PC-9 (cell line): Measurements from ENCODE around the gene EP400. TPM values are rescaled to one million over a fixed set of nuclear protein-coding genes. Genes with fewer than 3 reads are reported as not detected.

ENCODE experiments used
- BruUV-seq: library from RNA; stranded (reverse); fragments of 400-500 nt; replicated peaks from 2 replicates; lab custom pipeline; 2021; lab: Mats Ljungman, UMichigan
- CTCF ChIA-PET: fragments of 300-600 bp; sonication (Branson Sonifier 250); formaldehyde crosslinking; loops from one replicate; lab custom pipeline; 2022; ENCODE audit warnings: antibody characterized with exemption; lab: Charles Lee
- POLR2A ChIA-PET: fragments of 300-600 bp; sonication (Branson Sonifier 250); formaldehyde crosslinking; loops from one replicate; lab custom pipeline; 2022; ENCODE audit warnings: antibody characterized with exemption; ENCODE audit not compliant: unreplicated experiment; lab: Charles Lee
- DNase-seq, 2 experiments: peaks; one replicate each; pipeline versions ENCODE4 v3.0.0 to v3.0.0-alpha.2; 2015 to 2022; ENCODE audit warnings: mixed read lengths in 1 of 2
- H2AFZ ChIP-seq: fragments of 200-600 bp; sonication (generic); 2 replicates; pipeline ENCODE4 v1.8.1; 2017; ENCODE audit warnings: antibody characterized with exemption
- H3F3A ChIP-seq: fragments of 200-600 bp; sonication (generic); 2 replicates; pipeline ENCODE4 v1.8.1; 2017; ENCODE audit warnings: antibody characterized with exemption, mild to moderate bottlenecking, low read depth; ENCODE audit not compliant: insufficient read depth
- H3K27ac ChIP-seq: fragments of 200-600 bp; sonication (generic); 2 replicates; pipeline ENCODE4 v1.6.1; 2016; ENCODE audit warnings: mixed run types
- H3K27me3 ChIP-seq: fragments of 200-600 bp; sonication (generic); 2 replicates; pipeline ENCODE4 v1.6.1; 2016; ENCODE audit warnings: low read depth, mixed run types; ENCODE audit not compliant: insufficient read depth
- H3K36me3 ChIP-seq: fragments of 200-600 bp; sonication (generic); 2 replicates; pipeline ENCODE4 v1.6.1; 2016; ENCODE audit warnings: low read depth, mixed run types
- H3K4me1 ChIP-seq: fragments of 200-600 bp; sonication (generic); replicated peaks from 2 replicates; pipeline ENCODE4 v1.6.1; 2016; ENCODE audit warnings: mixed run types; ENCODE audit not compliant: insufficient read depth
- H3K4me2 ChIP-seq: fragments of 200-600 bp; sonication (generic); 2 replicates; pipeline ENCODE4 v1.6.1; 2017; ENCODE audit warnings: mixed run types
- H3K4me3 ChIP-seq: fragments of 200-600 bp; sonication (generic); 2 replicates; pipeline ENCODE4 v1.6.1; 2016; ENCODE audit warnings: mixed run types
- H3K79me2 ChIP-seq: fragments of 200-600 bp; sonication (generic); 2 replicates; pipeline ENCODE4 v1.6.1; 2017; ENCODE audit warnings: low read depth, mixed run types
- H3K9me2 ChIP-seq: fragments of 200-600 bp; sonication (generic); 2 replicates; pipeline ENCODE4 v1.8.1; 2017; ENCODE audit warnings: mild to moderate bottlenecking; ENCODE audit not compliant: insufficient read depth
- H3K9me3 ChIP-seq: fragments of 200-600 bp; sonication (generic); 2 replicates; pipeline ENCODE4 v1.8.1; 2016; ENCODE audit warnings: low read depth; ENCODE audit not compliant: insufficient read depth
- H4K20me1 ChIP-seq: fragments of 200-600 bp; sonication (generic); 2 replicates; pipeline ENCODE4 v1.8.1; 2017; ENCODE audit not compliant: insufficient read depth
- EZH2 ChIP-seq: fragments of 200-600 bp; sonication (generic); IDR thresholded peaks from 2 replicates; pipeline ENCODE4 v1.8.0; 2017; ENCODE audit warnings: antibody characterized with exemption, low read depth
- intact Hi-C: fragments of 100-400 bp; cut with micrococcal nuclease; formaldehyde crosslinking; loops from one replicate; pipeline ENCODE4 v1.10.0; 2022; ENCODE audit not compliant: unreplicated experiment
- total RNA-seq: library from RNA; stranded (reverse); gene quantifications from 2 replicates; pipeline ENCODE4 v1.2.3, GENCODE V29; 2021
- TF ChIP-seq, protein P1 (sequence below): fragments of 200-600 bp; sonication (generic); conservative IDR thresholded peaks from 2 replicates; pipeline ENCODE4 v1.6.1; 2017; ENCODE audit warnings: mixed run types, antibody characterized with exemption, mild to moderate bottlenecking, moderate library complexity

EP400 gene
- total RNA-seq, 1 experiment from 2014 or later, result 50.3 TPM

DNA sequence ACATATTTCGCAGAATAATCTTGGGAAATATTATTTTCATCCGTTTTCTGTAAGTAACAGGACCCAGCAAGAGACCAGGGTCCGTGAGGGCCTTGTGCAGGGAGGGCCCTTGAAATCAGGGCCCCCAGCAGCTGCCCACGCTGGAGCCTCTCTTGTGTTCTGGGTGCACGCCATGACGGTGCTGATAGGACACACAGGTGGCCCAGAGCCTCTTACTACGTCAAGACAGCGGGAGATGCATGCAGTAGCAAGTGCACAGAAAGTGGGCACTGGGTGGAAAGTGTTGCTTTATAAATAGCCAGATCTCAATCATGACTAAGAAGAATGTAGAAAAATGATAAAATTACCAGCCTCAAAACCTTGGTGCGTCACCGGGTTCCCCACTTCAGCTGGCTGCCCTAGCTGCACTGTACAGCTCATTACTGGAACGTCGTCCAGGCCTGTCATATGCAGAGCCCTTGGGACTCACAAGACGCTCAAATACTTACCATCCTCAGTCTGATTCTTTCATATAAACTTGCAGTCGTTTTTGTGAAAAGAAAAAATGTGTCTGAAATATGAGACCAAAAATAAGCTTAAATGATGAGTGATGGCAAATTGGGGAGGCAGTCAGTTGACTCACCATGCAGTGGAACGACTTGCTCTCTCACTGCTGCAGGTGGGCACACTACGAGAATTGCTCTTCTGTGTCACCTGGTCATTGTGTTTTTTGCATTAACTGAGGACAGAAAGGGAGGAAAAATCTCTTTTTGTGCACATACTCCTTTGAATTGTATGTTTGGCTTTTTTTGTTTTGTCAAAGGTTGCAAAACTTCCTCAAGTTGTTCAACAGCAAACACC lies 126.2 kb downstream of the EP400 start:
- ChIA-PET CTCF (no interaction called here), POLR2A (no interaction called here)
- no peak for TF ChIP-seq EZH2
- TF ChIP-seq, protein P1, sequence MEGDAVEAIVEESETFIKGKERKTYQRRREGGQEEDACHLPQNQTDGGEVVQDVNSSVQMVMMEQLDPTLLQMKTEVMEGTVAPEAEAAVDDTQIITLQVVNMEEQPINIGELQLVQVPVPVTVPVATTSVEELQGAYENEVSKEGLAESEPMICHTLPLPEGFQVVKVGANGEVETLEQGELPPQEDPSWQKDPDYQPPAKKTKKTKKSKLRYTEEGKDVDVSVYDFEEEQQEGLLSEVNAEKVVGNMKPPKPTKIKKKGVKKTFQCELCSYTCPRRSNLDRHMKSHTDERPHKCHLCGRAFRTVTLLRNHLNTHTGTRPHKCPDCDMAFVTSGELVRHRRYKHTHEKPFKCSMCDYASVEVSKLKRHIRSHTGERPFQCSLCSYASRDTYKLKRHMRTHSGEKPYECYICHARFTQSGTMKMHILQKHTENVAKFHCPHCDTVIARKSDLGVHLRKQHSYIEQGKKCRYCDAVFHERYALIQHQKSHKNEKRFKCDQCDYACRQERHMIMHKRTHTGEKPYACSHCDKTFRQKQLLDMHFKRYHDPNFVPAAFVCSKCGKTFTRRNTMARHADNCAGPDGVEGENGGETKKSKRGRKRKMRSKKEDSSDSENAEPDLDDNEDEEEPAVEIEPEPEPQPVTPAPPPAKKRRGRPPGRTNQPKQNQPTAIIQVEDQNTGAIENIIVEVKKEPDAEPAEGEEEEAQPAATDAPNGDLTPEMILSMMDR, result peak; percentile 32; the same call in 1 of the 2 replicates
- Histone ChIP-seq H2AFZ (no peak overlapping the region), H3K27ac (no peak overlapping the region), H3K36me3 (0 out of 2 replicates have a peak, but pooled peaks cover 11% of the 10 kb centered on the region), H3K9me2 (no peaks in the 10 kb centered on the region), H4K20me1 (no peaks in the 10 kb centered on the region; the same call in 1 of the 2 replicates), H3K27me3 (no peaks in the 10 kb centered on the region), H3F3A (peaks cover 8% of the 10 kb centered on the region; the same call in 1 of the 2 replicates), H3K4me2 (no peak overlapping the region), H3K4me1 (no peaks in the 10 kb centered on the region), H3K9me3 (no peaks in the 10 kb centered on the region), H3K4me3 (no peak overlapping the region), H3K79me2 (no peaks in the 10 kb centered on the region)
- no TSS peak for BruUV-seq
- no peak for DNase-seq
- intact Hi-C loops, result no loop called here

DNA sequence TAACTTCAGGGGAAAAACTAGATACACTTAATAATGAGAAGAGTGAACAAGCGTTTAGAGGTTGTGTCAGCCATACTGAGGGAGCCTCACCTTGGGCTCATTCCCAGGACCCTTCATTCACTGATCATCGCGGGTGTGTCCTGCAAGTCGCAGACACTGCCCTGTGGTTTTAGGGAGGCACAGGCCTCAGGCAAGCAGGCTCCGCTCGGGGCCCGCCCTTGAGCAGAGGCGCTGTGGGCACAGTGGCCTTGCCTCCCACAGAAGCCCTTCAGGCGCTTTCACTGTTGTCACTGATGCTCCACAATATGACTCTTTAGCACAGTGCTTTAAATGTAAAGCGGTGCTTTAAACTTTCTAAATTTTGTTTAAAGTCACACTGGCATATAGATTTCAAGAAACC lies 127.0 kb downstream of the EP400 start:
- BruUV-seq, result no TSS peak
- no peak overlapping the region for H2AFZ ChIP-seq
- no peaks in the 10 kb centered on the region for H3K27me3 ChIP-seq
- ChIA-PET CTCF (no interaction called here), POLR2A (no interaction called here)
- TF ChIP-seq, protein P1, result no peak
- TF ChIP-seq EZH2, result no peak
- no peaks in the 10 kb centered on the region for H3K79me2 ChIP-seq
- H3K4me1 ChIP-seq, result no peaks in the 10 kb centered on the region
- intact Hi-C loops, result no loop called here
- H3K4me3 ChIP-seq, result no peak overlapping the region
- no peaks in the 10 kb centered on the region for H3K9me2 ChIP-seq
- H3K4me2 ChIP-seq, result no peak overlapping the region
- DNase-seq, result no peak
- 0 out of 2 replicates have a peak, but pooled peaks cover 11% of the 10 kb centered on the region for H3K36me3 ChIP-seq
- no peaks in the 10 kb centered on the region; the same call in 1 of the 2 replicates for H4K20me1 ChIP-seq
- no peaks in the 10 kb centered on the region for H3K9me3 ChIP-seq
- no peak overlapping the region for H3K27ac ChIP-seq
- peaks cover 8% of the 10 kb centered on the region; the same call in 1 of the 2 replicates for H3F3A ChIP-seq

DNA sequence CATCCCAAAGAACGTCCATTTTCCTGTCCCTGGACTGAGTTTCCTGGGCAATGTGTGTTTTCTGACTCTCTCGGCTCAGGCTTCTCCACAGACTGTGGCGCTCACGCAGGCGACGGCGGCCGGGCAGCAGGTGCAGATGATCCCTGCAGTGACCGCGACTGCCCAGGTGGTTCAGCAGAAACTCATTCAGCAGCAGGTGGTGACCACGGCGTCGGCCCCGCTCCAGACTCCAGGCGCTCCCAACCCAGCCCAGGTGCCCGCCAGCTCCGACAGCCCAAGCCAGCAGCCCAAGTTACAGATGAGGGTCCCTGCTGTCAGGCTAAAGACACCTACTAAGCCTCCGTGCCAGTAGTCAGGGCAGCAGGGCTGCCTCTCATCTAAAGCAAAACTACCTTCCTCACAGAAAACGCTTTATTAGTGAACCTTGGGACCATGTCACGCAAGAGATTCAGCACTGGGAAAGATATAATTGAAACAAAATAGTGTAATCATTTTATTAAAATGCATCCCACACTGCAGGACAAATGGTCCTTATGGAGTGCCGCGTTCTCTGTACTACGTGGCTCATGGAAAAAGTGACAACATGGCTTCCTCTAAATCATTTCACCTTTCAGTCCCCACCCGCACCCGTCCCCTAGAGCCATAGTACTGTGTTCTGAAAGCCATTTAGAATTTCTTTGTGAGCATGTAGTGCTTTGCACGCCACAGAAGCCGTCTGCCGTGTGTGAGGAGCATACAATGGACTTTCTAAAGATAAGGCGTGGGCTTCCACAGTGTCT lies 127.8 kb downstream of the EP400 start:
- intact Hi-C loops, result no loop called here
- no peak for TF ChIP-seq EZH2
- TF ChIP-seq, protein P1, result no peak
- Histone ChIP-seq H3K9me2 (no peaks in the 10 kb centered on the region), H3F3A (peaks cover 8% of the 10 kb centered on the region; the same call in 1 of the 2 replicates), H3K4me3 (no peak overlapping the region), H3K27ac (no peak overlapping the region), H3K9me3 (no peaks in the 10 kb centered on the region), H4K20me1 (no peaks in the 10 kb centered on the region), H2AFZ (no peak overlapping the region), H3K4me1 (no peaks in the 10 kb centered on the region), H3K4me2 (no peak overlapping the region), H3K36me3 (0 out of 2 replicates have a peak, but pooled peaks cover 11% of the 10 kb centered on the region), H3K79me2 (no peaks in the 10 kb centered on the region), H3K27me3 (no peaks in the 10 kb centered on the region)
- TSS peak; percentile 10 for BruUV-seq
- POLR2A ChIA-PET, result no interaction called here
- CTCF ChIA-PET, result no interaction called here
- no peak for DNase-seq
